GM21360 (cell line): ENCODE measurements around the gene EPYC.

Experiments used
- ATAC-seq: cut with Tn5 transposase; IDR thresholded peaks from one replicate; pipeline ENCODE4 v1.9.1; 2021; ENCODE audit warnings: mild to moderate bottlenecking, moderate library complexity; ENCODE audit not compliant: unreplicated experiment

The EPYC gene, protein sequence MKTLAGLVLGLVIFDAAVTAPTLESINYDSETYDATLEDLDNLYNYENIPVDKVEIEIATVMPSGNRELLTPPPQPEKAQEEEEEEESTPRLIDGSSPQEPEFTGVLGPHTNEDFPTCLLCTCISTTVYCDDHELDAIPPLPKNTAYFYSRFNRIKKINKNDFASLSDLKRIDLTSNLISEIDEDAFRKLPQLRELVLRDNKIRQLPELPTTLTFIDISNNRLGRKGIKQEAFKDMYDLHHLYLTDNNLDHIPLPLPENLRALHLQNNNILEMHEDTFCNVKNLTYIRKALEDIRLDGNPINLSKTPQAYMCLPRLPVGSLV

DNA sequence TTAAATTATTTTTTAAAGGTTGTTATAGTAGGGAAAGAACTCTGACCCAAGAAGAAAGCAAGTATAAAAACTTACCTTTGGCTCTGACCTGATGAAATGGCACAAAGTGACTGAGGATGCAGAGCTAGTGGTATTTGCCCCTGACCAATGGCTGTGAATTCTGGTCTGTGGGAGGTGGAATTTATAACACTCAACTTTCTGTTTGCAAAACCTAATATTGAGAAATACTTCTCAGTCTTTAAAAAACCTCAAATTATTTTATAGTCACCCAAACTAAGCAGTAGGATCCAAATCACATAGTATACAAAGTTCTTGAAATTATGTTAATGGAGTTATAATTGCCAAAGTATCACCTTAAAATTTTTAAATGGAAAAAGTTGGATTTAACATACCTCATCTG, at the start of gene EPYC:
Gene EPYC, minus strand, starts transcription at position 101 of the 400 bp plus-strand sequence. CDS start 2,407 bp downstream, outside the sequence.
- ATAC-seq, result no peak

DNA sequence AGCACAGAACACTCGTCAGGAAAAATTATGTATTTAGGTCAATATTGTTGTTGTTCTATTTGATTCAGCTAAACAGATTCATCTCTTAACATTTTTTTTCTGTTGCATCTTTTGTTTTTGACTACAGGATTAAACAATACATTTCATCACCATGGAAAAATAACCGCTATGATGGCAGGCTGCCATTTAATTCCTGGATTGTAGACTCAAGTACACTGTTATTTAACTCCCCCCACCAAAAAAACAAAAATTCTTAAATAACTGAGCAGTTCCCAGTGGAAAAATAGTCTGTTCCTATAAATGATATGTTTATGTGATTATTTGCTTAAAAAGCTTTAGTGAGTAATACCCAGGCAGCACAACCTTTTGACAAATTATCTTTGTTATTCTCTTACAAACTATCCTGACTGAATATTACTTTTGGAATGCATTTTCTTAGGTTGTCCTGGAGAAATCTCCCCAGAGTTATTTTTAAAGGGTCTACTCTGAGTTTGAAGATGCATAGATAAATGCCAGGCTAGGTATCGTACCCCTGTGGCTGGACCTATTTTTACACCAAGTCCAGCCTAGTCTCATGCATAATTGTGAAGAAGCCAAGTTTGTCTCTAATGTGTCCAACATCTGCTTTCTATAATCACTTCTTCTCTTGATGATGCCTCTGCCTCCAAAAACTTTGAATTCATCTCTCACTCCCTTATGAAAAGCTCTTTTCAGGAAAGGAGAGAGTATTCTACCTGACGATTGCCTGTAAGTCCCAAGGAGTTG, 49.4 kb upstream of the EPYC start:
- no peak for ATAC-seq

DNA sequence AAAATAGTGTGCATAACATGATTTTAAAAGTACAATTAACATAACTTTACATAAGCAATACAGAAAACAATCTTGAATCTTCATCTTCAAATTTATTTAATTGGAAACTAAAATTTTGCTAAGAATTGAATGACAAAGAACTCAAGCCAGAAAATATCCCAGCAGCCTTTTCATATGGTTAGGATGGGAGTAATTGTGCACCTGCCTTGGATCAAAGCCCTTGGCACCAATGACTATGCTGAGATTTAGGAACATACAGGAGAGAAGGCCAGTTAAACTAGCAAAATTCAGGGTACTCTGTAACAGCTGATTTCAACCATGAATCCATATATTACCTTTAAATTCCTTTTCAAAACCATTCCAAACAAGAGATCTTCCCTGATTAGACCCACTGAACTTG, 47.3 kb upstream of the EPYC start:
- no peak for ATAC-seq

DNA sequence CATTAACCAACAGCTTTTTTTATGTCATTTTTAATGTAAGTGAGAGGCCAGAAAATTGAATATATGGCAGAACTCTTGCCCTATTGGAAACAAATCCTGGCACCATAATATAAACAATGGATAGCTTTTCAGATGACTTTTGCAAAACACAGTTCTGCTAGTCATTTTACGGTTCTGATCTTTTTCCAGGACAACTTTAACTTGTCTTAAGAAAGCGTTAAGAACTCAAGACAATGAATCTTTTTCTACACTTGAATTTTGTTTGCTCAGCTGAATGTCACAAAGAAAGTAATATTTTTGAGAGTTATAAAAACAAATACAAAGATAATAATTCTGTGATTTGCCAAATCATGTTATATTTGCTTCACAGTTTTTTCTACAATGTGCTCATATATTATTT, 39.8 kb upstream of the EPYC start:
- ATAC-seq, result no peak

DNA sequence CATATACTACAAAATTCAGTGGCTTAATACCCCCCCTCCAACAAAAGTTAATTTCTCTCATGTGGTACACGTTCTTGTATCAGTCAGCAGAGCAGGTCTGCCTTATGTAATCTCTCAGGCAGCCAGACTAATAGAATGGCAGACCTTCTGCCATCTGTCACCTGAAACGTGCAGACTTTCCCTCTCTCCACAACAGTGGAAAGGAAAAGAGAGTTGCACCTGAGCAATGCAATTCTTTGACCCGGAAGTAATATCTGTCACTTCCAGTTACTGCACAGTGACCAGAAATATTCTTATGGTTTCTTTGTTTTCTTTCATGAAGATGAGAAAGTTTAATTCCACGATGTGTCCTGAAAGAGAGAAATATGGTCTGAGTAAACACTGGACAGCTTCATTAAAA, 38.6 kb upstream of the EPYC start:
- ATAC-seq, result no peak

DNA sequence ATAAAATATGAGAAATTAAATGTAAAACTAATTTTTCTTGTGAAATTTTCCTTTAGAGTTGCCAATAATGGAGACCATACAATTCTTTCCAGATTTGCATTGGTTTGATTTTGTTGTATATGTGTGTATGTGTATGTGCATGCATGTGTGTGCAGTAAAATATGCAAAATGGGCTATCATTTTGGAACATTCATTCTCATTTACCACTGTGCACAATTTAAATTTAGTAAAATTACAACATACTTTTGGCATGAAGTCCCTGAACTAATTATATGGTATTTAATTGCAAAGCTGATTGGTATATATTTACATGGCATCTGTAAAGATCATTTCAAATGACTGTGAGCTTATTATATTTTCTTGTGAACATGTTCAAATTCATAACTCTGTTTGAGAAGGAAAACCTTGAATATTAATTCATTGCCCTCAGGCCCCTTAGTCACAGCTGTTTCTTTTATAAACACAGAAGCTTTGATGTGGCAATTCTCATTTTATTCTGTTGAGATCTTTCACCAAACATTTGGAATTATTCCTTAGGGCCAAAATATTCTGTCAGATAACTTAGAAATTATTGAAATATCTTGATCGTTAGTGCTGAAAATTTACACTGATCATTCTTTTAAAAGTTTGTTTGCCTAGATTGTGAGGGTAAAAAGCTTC, 35.5 kb upstream of the EPYC start:
- ATAC-seq, result no peak

DNA sequence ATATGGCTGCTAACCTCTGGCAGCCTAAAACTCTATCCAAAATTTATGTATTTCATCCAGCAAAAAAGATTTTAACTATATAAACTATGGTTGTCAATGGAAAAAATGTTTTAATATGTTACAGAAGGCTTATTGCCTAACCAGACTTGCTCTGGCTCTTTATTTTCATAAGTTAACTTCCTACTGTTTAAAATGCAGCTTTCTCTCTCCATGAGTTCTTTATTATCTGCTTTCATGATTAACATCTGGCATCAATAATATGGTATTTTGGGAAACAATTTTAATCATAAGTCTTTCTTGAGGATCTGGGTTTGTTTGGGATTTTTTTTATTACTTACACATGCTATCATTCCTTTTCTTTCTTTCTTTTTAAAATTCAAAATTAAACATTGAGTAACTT, 32.5 kb upstream of the EPYC start:
- no peak for ATAC-seq

DNA sequence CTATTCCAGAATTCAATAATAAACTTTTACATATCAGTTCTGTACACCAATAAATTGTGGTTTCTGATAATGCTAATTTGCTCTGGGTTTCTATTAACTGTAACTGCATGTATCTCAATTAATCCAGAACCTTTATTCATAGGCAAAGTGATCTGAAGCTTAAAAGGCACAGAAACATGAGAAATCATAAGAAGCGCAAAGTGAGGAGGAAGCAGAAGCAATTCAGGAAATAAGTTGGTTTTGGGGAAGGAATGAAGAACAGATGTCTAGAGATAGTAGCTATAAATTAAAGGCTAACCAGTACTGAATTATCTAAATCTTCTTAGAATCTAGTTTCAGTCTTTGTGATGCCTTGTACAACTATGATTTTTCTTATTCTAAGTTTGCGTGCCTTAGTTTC, 28.5 kb upstream of the EPYC start:
- ATAC-seq, result no peak

DNA sequence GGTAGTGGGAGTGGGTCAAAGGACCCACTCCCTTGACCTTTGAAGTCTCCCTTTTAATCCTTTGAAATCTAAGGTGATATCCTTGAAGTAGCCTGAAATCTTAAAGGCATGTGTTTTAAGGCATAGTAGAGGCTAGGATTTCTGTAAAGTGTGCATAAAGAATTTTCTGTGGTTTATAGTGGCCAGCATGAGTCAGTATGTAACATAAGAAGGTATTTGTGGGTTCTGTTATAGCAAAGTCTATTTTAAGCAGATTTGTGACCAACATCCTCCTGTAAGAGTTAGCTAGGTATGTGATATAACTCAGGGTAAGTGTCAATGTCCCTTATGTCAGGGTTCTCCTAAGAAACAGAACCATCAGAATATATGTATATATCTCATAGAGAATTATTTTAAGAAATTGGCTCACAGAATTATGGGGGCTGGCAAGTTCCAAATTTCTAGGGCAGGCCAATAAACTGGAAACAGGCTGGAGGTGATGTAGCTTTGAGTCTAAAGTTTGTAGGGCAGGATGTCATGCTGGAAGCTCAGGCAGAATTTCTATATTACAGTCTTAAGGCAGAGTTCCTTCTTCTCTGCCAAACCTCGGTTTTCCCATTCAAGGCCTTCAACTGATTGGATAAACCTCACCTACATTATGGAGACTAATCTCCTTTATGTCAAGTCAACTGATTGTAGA, 18.7 kb upstream of the EPYC start:
- no peak for ATAC-seq

DNA sequence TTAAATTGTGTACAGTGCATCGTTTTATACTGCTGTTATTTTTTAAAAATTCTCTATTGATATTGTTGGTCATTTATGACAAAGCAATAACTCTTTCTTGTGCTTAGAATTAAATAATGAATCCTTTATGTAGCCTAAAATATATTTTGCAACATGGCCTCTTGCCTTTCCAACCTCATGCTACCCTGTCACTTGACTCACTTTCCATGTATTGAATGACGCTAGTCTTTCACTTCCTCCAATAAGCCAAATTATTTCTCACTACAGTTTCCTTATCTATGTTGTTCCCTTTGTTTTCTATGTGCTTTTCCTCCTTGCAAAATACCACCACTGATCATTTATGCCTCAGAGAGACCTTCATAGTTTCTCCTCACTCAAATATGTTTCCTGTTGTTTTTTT, 16.3 kb upstream of the EPYC start:
- no peak for ATAC-seq

DNA sequence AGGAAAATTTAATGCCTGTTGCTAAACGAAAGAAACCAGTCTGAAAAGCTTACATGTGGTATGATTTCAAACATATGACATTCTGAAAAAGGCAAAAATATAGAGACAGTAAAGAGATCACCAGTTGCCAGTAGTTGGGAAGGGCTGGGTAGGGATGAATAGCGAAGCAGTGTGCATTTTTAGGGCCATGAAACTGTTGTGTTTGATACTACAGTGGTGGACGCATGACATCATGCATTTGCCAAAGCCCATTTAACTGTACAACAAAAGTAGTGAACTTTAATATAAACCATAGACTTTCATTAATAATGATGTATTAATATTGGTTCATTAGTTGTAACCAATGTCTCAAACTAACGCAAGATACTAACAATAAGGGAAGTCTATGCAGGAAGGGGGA, 14.7 kb upstream of the EPYC start:
- no peak for ATAC-seq

DNA sequence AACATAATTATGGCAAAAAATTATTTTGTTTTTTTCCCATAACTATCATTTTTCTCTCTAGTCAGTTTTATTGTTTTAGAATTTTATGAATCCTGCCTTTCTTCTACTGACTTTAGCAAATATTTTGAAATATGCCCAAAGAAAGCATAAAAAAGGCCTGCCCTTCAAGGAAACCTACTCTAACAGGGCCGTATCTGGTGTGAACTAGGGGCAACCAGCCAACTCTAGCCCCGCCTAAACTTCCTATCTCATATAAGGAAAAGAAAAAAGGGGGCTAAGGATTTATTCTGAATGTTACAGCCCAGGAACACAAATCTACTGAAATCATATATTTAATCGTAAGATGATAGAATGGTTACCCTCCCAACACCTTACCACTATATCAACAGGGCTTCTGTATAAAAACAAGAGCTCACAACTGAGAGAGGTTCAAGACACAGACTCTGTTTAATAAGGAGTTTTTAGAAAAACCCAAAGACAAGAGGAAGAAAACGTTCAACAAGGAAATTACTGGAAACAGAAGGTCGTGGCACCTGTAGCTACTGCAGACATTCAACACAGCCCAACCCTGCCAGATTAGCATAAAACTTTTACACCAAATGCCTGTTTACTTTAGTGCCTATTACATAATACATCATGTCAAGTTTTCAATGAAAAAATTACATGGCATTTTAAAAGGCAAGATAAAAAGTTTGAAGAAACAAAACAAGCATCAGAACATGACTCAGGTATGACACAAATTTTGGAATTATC, 12.9 kb upstream of the EPYC start:
- no peak for ATAC-seq

DNA sequence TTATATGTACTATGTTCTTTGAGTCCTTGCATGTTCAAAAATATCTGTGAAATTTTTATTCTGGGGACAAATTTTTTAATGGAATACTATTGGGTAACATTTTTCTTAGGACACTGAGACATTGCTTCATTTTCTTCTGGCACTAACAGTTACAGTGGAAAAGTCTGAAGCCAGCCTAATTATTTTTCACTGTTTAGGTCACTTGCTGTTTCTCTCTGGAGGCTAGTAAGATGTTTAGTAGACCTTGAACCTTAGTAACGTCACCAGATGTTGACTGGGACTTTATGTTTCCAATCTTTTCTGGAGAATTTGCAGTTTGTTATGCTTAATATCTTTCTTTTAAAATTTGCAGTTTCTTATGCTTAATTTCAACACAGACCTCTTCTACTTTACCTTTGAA, 12.3 kb upstream of the EPYC start:
- no peak for ATAC-seq

DNA sequence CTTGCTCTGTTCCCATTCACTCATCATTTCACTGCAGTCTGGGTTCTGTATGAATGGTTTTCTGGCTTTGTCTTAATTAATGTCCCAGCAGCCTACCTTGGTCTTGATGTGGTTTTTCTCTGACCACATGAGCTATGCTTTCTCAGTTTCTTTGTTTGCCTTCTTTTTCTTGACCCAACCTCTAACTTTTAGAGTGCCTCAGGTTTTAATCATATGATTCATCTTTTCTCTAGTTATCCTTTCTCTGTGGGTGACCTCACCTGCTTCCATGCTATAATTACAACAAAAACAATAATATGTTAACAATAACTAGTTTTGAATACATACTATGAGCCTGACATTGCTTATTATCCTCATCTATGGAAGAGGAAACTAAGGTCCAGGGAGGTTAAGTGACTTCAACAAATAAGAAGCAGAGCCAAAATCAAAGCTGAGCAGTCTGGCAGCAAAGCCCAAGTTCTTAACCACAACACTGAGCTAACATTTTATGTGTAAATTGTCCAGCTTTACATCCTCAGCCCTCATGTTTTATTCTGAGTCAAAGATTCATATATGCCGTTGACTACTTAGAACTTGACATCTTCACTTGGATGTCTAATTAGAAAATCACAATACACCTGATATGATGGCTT, 4.7 kb upstream of the EPYC start:
- ATAC-seq, result peak; percentile 88

DNA sequence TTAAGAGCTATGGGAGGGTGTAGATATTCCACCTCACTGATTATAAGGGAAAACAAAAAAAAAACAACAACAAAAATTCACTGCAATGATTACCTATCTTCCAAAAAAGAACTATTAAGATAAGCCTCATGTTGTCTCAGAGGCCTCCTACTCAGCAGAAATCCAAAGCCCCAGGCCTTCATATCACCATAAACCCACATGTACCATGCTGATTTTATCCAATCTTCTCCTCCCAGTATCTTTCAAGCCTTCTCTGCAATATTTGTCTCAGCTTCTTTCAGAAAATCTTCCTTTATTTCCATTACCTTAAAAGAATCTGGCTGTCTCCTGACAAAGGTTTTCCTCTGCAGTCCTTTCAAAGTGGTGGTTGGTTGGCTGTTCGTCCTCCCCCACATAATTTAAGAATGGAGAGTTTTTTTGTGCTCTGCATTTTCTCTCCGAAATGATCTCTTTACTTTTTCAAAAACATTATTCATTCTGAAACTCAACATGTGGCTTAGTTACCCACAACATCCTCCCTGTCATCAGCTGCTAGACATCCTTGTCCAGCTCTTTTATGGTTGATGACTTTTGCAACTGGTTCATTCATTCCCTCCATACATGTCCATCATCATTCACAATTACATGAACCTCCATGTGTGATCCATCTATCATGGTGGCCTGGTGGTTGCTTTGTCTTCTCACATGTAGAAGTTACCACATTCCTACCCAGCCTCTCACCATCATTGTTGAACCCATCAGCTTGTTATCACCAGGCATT, 2.9 kb upstream of the EPYC start:
- peak; percentile 72 for ATAC-seq

DNA sequence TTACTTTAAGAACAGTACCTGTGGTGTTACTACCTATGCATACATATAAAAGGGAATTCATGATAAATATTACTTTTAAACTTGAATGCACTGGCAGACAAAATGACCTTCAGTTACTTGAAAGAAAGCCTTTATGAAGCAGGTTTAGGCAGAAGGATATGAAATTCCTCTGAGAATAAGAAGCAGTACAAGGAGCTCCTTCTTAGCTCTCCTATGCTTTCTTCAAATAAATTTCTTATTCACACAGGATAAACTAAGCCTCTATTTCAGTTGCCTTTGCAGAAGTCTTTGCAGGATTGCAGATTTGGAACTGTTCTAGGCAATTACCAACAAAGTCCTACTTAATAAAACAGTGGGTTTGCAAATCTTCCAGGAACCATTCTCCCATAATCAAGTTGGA, 1.0 kb downstream of the EPYC start:
- no peak for ATAC-seq

DNA sequence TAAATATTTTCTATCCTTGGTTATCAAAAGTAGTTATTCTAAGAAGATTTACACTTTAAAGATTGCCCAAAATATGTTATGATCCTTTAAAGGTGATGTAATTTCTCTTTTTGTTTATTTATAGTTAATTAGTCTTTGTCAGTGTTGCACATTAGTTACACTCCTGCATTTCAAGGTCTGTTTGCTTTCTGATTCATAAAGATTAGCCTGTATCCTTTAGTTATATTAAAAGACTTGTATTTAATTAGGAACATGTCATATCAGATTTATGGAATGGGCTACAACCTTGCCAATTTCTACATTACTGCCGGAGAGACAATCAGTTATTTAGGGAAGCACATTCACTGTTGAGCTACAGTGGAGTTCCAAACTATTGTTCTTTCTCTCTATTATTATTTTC, 3.5 kb downstream of the EPYC start:
- no peak for ATAC-seq

DNA sequence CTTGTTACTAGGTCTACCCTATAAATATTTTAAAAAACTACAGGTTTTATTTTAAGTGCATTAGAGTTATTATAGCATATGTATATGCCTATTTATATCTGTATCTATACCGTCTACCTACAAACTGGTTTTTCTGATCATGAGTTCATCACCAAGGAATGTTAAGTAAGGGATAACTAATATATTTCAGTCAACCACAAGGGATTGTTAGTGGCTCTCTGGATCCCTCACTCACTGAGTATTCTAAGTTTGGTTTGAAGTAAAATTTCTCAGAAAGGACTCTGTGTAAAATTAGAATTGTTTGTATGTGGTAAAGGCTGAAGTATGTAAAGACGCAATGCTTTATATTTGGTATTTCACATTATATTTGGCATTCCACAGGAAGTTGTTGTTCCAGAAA, 4.8 kb downstream of the EPYC start:
- ATAC-seq, result no peak

DNA sequence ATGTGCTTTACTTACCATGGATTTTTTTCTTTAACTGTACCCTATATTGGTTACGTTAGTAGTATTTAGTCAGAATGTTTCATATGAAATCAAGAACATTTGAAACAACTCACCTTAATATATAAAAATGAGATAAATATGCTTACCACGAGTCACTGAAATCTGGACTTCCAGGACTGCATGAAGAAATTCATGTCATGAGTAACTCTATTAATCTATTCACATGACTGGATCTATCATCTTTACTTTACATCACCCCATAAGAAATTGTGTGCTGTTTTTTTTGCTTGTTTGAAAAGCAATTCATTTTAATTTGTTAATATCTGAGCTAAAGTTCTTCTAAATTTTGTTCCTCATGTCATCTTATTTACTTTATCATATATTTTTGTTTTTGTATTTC, 5.2 kb downstream of the EPYC start:
- no peak for ATAC-seq

DNA sequence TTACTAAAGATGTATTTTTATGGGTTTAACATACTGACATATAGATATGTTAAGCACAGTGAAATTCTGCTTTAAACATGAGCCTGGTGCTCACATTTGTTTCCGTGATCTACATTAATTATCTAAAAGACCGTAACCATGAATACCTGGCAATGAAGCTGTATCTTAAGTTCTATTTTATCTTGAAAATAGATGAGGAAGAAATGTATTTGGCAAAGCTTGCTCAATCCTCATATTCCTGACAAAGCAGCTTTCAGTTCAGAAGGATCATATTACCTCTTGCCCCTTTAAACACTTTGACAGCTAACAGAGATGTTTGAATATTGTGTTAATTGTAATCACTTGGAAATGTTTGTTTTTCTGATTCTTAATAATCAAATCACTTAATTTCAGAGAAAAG, 9.8 kb downstream of the EPYC start:
- no peak for ATAC-seq
